H1 (cell line): ENCODE measurements around the gene NPFFR2.

ENCODE experiments used
- CTCF ChIP-seq, 3 experiments: IDR thresholded peaks; 1 replicate in 2 of 3; 2 replicates in 1 of 3; pipeline versions ENCODE4 v1.5.1 to v1.6.1; 2011; ENCODE audit warnings: low read length in 3 of 3, mild to moderate bottlenecking in 3 of 3, inconsistent platforms in 2 of 3, low read depth in 1 of 3, moderate library complexity in 1 of 3; ENCODE audit not compliant: insufficient read depth in 1 of 3; ENCODE audit errors: control extremely low read depth in 1 of 3
- EP300 ChIP-seq, 2 experiments: IDR thresholded peaks; 1 replicate in 1 of 2; 2 replicates in 1 of 2; pipeline ENCODE4 v1.6.1; 2011 to 2012; ENCODE audit warnings: low read depth in 2 of 2, low read length in 2 of 2, mild to moderate bottlenecking in 2 of 2, borderline replicate concordance in 1 of 2, inconsistent platforms in 1 of 2, moderate library complexity in 1 of 2
- EZH2 ChIP-seq: fragments of 200-600 bp; sonication (generic); IDR thresholded peaks from 2 replicates; pipeline ENCODE4 v1.7.1; 2012; ENCODE audit warnings: low read depth, mild to moderate bottlenecking, moderate library complexity, low read length, inconsistent platforms; ENCODE audit not compliant: severe bottlenecking
- GABPA ChIP-seq: IDR thresholded peaks from 2 replicates; pipeline ENCODE4 v1.6.1; 2011; ENCODE audit warnings: mild to moderate bottlenecking, low read length, moderate library complexity, borderline replicate concordance; ENCODE audit not compliant: insufficient read depth
- JUN ChIP-seq: IDR thresholded peaks from 2 replicates; pipeline ENCODE4 v1.6.1; 2011; ENCODE audit warnings: low read depth, mild to moderate bottlenecking, improper control_type of control experiment, low read length
- NANOG ChIP-seq: IDR thresholded peaks from 2 replicates; pipeline ENCODE4 v1.6.1; 2011; ENCODE audit warnings: low read length, low read depth, mild to moderate bottlenecking, inconsistent platforms; ENCODE audit not compliant: insufficient read depth, poor library complexity, severe bottlenecking
- POLR2A ChIP-seq, 2 experiments: IDR thresholded peaks; 1 replicate in 1 of 2; 2 replicates in 1 of 2; pipeline ENCODE4 v1.6.1; 2011; ENCODE audit warnings: low read depth in 2 of 2, low read length in 2 of 2, mild to moderate bottlenecking in 2 of 2; ENCODE audit errors: control extremely low read depth in 1 of 2
- POLR2AphosphoS5 ChIP-seq: IDR thresholded peaks from 2 replicates; pipeline ENCODE4 v1.6.1; 2011; ENCODE audit warnings: low read depth, low read length
- USF2 ChIP-seq: IDR thresholded peaks from 2 replicates; pipeline ENCODE4 v1.6.1; 2011; ENCODE audit warnings: low read length, improper control_type of control experiment
- TF ChIP-seq, protein P1 (sequence below): IDR thresholded peaks from 2 replicates; pipeline ENCODE4 v1.6.1; 2012; ENCODE audit warnings: low read length, inconsistent platforms

GRCh38 chr4:72076562-72076961, 44.8 kb downstream of the NPFFR2 start:
- TF ChIP-seq USF2 (no peak), JUN (no peak), CTCF (IDR thresholded peaks at IDR 0.05; ENCODE audit: control extremely low read depth in 1 of 3, insufficient read depth in 1 of 3, low read depth in 1 of 3, low read length in 3 of 3) (no peak), GABPA (no peak), NANOG (no peak), POLR2A (IDR thresholded peaks at IDR 0.05; ENCODE audit: control extremely low read depth in 1 of 2, low read depth in 2 of 2, low read length in 2 of 2) (no peak), EZH2 (no peak), EP300 (IDR thresholded peaks at IDR 0.05; ENCODE audit: borderline replicate concordance in 1 of 2, low read depth in 2 of 2, low read length in 2 of 2) (no peak), POLR2AphosphoS5 (no peak)
- TF ChIP-seq, protein P1, sequence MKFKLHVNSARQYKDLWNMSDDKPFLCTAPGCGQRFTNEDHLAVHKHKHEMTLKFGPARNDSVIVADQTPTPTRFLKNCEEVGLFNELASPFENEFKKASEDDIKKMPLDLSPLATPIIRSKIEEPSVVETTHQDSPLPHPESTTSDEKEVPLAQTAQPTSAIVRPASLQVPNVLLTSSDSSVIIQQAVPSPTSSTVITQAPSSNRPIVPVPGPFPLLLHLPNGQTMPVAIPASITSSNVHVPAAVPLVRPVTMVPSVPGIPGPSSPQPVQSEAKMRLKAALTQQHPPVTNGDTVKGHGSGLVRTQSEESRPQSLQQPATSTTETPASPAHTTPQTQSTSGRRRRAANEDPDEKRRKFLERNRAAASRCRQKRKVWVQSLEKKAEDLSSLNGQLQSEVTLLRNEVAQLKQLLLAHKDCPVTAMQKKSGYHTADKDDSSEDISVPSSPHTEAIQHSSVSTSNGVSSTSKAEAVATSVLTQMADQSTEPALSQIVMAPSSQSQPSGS = no peak
